ENCODE data around the gene GALNT9.

GRCh38 chr12:132366341-132366861 lies 37.0 kb upstream of the GALNT9 start:
- TF ChIP-seq CTCF (IDR thresholded peaks at IDR 0.05) (no peak), POLR2AphosphoS5 (IDR thresholded peaks at IDR 0.05) (no peak), POLR2A (IDR thresholded peaks at IDR 0.05) (no peak), EP300 (IDR thresholded peaks at IDR 0.05) (no peak)
